GM18909 (cell line): Measurements from ENCODE around the gene AK6.
"Not testable (repeated sequence)": the region's sequence is repeated elsewhere in the genome, so short reads cannot be mapped to it uniquely, and the experiment has no call there.

ENCODE experiments used
- ATAC-seq: cut with Tn5 transposase; IDR thresholded peaks from one replicate; pipeline ENCODE4 v1.9.1; 2021; ENCODE audit warnings: mild to moderate bottlenecking; ENCODE audit not compliant: unreplicated experiment, poor library complexity

Gene AK6

GRCh38 chr5:69369340-69370121, at the start of gene AK6, which contains the start of the genes RAD17 and TAF9:
AK6 (minus strand) TSS chr5:69369520; CDS start chr5:69369490, 30 bp downstream.
RAD17 (plus strand) TSS chr5:69369818; CDS start chr5:69372209, 2,391 bp downstream.
TAF9 (minus strand) TSS chr5:69369520; CDS start chr5:69365737, 3,783 bp downstream.
- peak; percentile 94 for ATAC-seq

- ATAC-seq = no peak
Measured at GRCh38 chr5:69418554-69418953, 49.2 kb upstream of the AK6 start.

- ATAC-seq = no peak
Measured at GRCh38 chr5:69416699-69417098, 47.4 kb upstream of the AK6 start.

GRCh38 chr5:69416180-69416579, 46.9 kb upstream of the AK6 start:
- no peak for ATAC-seq

- peak; percentile 4 for ATAC-seq
Measured at GRCh38 chr5:69415584-69415958, 46.3 kb upstream of the AK6 start.

- peak; percentile 81 for ATAC-seq
Measured at GRCh38 chr5:69414885-69415583, 45.7 kb upstream of the AK6 start, which contains the start of gene MARVELD2. MARVELD2 (plus strand) TSS chr5:69415116; CDS start chr5:69419386, 4,270 bp downstream.

- ATAC-seq = no peak
Measured at GRCh38 chr5:69404659-69405330, 35.5 kb upstream of the AK6 start.

- ATAC-seq = no peak
Measured at GRCh38 chr5:69378376-69378775, 9.1 kb upstream of the AK6 start.

- peak; percentile 82 for ATAC-seq
Measured at GRCh38 chr5:69374911-69375446, 5.7 kb upstream of the AK6 start.

GRCh38 chr5:69372394-69372793, 3.1 kb upstream of the AK6 start:
- no peak for ATAC-seq

- not testable (repeated sequence) for ATAC-seq
Measured at GRCh38 chr5:69370335-69370734, 1.0 kb upstream of the AK6 start.

- ATAC-seq = no peak
Measured at GRCh38 chr5:69368458-69369339, 621 bp downstream of the AK6 start.

- no peak for ATAC-seq
Measured at GRCh38 chr5:69367697-69368279, 1.5 kb downstream of the AK6 start.

GRCh38 chr5:69364850-69365249, 4.5 kb downstream of the AK6 start:
- no peak for ATAC-seq

GRCh38 chr5:69364414-69364813, 4.9 kb downstream of the AK6 start:
- ATAC-seq = no peak

- ATAC-seq = no peak
Measured at GRCh38 chr5:69360442-69360841, 8.9 kb downstream of the AK6 start.

GRCh38 chr5:69359699-69360098, 9.6 kb downstream of the AK6 start:
- no peak for ATAC-seq

- no peak for ATAC-seq
Measured at GRCh38 chr5:69350664-69351063, 18.7 kb downstream of the AK6 start.

GRCh38 chr5:69343083-69343482, 26.2 kb downstream of the AK6 start:
- ATAC-seq = no peak
